Uterus (tissue), 2 donors: ENCODE measurements around the gene PCDHA4.
"Not testable (repeated sequence)": the region's sequence is repeated elsewhere in the genome, so short reads cannot be mapped to it uniquely, and the experiment has no call there.

Experiments used
- POLR2A ChIP-seq, 2 donors: fragments of 450-650 bp; IDR thresholded peaks; one replicate each; pipeline ENCODE4 v1.6.1; 2016; ENCODE audit warnings: antibody characterized with exemption in 2 of 2, mild to moderate bottlenecking in 1 of 2, moderate library complexity in 1 of 2
- TF ChIP-seq, protein P1 (sequence below), 4 experiments: fragments of 200-600 bp in 2 of 4; fragments of 450-650 bp in 2 of 4; sonication (generic) in 2 of 4; IDR thresholded peaks; one replicate each; pipeline ENCODE4 v1.5.1; 2016 to 2019; ENCODE audit warnings: antibody characterized with exemption in 4 of 4, mild to moderate bottlenecking in 2 of 4, moderate library complexity in 1 of 4

DNA sequence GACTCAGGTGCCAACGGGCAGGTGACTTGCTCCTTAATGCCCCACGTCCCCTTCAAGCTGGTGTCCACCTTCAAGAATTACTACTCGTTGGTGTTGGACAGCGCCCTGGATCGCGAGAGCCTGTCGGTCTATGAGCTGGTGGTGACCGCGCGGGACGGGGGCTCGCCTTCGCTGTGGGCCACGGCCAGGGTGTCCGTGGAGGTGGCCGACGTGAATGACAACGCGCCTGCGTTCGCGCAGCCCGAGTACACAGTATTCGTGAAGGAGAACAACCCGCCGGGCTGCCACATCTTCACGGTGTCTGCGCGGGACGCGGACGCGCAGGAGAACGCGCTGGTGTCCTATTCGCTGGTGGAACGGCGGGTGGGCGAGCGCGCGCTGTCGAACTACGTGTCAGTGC, 19.4 kb upstream of the PCDHA4 start:
- TF ChIP-seq, protein P1, sequence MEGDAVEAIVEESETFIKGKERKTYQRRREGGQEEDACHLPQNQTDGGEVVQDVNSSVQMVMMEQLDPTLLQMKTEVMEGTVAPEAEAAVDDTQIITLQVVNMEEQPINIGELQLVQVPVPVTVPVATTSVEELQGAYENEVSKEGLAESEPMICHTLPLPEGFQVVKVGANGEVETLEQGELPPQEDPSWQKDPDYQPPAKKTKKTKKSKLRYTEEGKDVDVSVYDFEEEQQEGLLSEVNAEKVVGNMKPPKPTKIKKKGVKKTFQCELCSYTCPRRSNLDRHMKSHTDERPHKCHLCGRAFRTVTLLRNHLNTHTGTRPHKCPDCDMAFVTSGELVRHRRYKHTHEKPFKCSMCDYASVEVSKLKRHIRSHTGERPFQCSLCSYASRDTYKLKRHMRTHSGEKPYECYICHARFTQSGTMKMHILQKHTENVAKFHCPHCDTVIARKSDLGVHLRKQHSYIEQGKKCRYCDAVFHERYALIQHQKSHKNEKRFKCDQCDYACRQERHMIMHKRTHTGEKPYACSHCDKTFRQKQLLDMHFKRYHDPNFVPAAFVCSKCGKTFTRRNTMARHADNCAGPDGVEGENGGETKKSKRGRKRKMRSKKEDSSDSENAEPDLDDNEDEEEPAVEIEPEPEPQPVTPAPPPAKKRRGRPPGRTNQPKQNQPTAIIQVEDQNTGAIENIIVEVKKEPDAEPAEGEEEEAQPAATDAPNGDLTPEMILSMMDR (IDR thresholded peaks at IDR 0.05): not testable (repeated sequence)
- not testable (repeated sequence) for TF ChIP-seq POLR2A (IDR thresholded peaks at IDR 0.05)
